Placental epithelial cell (primary cell): ENCODE data around the gene ITGB1BP1. TPM values are rescaled to one million over a fixed set of nuclear protein-coding genes. Genes with fewer than 3 reads are reported as not detected.

ENCODE experiments used
- total RNA-seq: library from RNA; depleted of rRNA; stranded (reverse); fragments of >200 nt; gene quantifications from 2 replicates; pipeline ENCODE4 v1.2.3, GENCODE V29; 2012

Gene ITGB1BP1
- 38.5 and 61.1 TPM in 2 replicates for total RNA-seq

GRCh38 chr2:9423100-9423921 is at the start of gene ITGB1BP1, which contains the start of gene CPSF3:
TSS of gene ITGB1BP1 (minus strand) at chr2:9423528. CDS start at chr2:9418697, 4,831 bp downstream.
TSS of gene CPSF3 (plus strand) at chr2:9423654. CDS start at chr2:9423774, 120 bp downstream.

Other genes starting within 250 kb of the ITGB1BP1 start
- 195 and 199 TPM in 2 replicates for gene ASAP2, start 216.7 kb downstream of the ITGB1BP1 start, total RNA-seq
- gene CPSF3, start 126 bp upstream of the ITGB1BP1 start, total RNA-seq, result 28.7 and 44.0 TPM in 2 replicates
- 44.7 and 65.2 TPM in 2 replicates for gene IAH1, start 51.0 kb upstream of the ITGB1BP1 start, total RNA-seq
- gene ADAM17, start 132.3 kb upstream of the ITGB1BP1 start, total RNA-seq, result 40.3 and 42.8 TPM in 2 replicates
- gene YWHAQ, start 207.5 kb upstream of the ITGB1BP1 start, total RNA-seq, result 614 and 713 TPM in 2 replicates